Fibroblast of villous mesenchyme (primary cell): Measurements from ENCODE around the gene SUCLG2. TPM values are rescaled to one million over a fixed set of nuclear protein-coding genes. Genes with fewer than 3 reads are reported as not detected.

Source experiments
- DNase-seq: peaks from one replicate; pipeline ENCODE4 v3.0.0-alpha.2; 2010; ENCODE audit warnings: low read depth
- H3K4me3 ChIP-seq: 2 replicates; pipeline ENCODE4 v1.5.1; 2011; ENCODE audit warnings: low read depth, mild to moderate bottlenecking, low read length
- total RNA-seq: library from RNA; depleted of rRNA; stranded (reverse); fragments of >200 nt; gene quantifications from 2 replicates; pipeline ENCODE4 v1.2.3, GENCODE V29; 2012
- TF ChIP-seq, protein P1 (sequence below): IDR thresholded peaks from 2 replicates; pipeline ENCODE4 v1.5.1; 2012; ENCODE audit warnings: low read depth, mild to moderate bottlenecking, low read length; ENCODE audit not compliant: insufficient read depth

SUCLG2 gene
- total RNA-seq, 1 donor, result 45.8 TPM

DNA sequence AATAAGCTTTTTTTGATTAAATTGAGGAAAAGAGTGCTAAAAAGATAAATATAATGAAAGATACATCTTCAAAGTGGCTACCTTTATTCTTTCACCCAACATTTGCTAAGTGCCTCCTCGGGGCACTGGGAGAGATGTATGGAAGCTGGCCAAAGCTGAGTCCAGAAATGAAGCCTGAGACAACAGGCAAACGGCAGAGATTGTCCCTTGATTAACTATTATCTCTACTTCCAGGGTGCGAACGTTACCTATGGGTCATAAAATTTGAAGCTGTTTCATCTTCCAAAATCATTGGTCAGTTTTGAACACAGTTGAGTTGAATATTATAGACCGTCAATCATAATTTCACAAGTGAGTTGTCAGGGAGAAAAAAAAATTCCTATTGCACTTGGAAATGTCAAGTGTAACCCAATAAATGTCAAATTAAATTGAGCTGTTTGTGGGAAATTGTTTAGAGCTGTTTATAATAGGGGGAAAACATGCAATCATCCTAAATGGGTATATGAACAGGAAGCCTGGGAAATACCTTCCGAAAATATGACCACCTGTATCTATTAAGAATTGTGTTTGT is 73.9 kb downstream of the SUCLG2 start:
- TF ChIP-seq, protein P1, sequence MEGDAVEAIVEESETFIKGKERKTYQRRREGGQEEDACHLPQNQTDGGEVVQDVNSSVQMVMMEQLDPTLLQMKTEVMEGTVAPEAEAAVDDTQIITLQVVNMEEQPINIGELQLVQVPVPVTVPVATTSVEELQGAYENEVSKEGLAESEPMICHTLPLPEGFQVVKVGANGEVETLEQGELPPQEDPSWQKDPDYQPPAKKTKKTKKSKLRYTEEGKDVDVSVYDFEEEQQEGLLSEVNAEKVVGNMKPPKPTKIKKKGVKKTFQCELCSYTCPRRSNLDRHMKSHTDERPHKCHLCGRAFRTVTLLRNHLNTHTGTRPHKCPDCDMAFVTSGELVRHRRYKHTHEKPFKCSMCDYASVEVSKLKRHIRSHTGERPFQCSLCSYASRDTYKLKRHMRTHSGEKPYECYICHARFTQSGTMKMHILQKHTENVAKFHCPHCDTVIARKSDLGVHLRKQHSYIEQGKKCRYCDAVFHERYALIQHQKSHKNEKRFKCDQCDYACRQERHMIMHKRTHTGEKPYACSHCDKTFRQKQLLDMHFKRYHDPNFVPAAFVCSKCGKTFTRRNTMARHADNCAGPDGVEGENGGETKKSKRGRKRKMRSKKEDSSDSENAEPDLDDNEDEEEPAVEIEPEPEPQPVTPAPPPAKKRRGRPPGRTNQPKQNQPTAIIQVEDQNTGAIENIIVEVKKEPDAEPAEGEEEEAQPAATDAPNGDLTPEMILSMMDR, result no peak
- DNase-seq, result peak; percentile 32
- no peak overlapping the region for H3K4me3 ChIP-seq

DNA sequence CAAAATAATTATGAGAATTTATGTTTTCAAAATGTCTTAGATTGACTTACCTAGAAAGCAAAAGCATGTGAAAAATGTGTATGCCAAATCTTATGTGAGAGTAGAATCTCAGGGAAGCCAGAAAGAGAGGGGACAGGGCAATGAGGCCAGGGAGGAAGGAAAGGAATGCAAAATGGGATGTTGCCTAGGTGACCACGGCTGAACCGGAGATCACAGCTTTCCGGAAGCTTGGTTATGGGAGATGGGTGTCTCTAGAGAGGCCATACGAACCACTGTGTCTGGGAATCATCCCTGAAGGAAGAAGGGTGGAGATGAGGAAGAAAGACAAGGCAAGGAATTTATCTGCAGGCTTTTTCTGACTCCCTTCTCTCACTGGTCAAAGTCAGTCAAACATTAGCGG is 76.0 kb downstream of the SUCLG2 start:
- no peak for DNase-seq
- TF ChIP-seq, protein P1, result no peak
- H3K4me3 ChIP-seq, result no peak overlapping the region

DNA sequence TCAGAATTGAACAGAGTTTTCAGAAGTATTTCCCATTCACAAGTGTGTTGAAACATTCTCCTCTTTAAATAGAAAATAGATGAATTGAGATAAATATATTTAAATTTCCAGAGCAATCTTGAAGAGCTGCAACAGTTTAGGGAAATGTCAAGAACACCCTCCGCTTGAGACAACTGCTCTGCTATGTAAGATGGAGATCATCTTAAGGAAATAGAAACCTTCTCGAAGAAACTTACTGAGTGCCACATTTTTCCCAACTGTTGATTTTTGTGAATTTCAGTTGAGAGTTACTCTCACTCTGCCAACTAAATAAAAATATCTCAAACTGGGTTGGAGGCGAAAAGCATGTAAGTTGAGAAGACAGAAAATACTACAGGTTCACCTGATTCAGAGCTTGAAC is 78.0 kb downstream of the SUCLG2 start:
- DNase-seq, result no peak
- no peak overlapping the region for H3K4me3 ChIP-seq
- TF ChIP-seq, protein P1, result no peak

DNA sequence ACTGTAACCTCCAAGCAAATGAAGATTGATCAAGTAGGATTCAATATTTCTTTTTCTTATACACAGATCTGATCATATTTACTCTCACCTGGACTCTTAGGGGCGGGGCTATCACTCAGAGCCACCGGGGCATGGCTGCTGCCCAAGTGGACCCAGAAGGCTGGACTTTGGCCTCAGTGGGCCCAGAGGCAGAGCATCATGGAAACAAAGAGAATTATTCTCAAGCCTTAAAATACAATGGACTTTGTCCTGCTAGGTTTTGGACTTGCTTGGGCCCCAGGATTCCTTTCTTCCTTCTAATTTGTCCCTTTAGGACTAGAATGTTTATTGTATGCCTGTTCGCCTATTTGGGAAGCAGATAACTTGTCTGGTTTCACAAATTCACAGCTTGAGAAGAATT is 85.1 kb downstream of the SUCLG2 start:
- no peak for DNase-seq
- no peak overlapping the region for H3K4me3 ChIP-seq
- TF ChIP-seq, protein P1, result no peak

DNA sequence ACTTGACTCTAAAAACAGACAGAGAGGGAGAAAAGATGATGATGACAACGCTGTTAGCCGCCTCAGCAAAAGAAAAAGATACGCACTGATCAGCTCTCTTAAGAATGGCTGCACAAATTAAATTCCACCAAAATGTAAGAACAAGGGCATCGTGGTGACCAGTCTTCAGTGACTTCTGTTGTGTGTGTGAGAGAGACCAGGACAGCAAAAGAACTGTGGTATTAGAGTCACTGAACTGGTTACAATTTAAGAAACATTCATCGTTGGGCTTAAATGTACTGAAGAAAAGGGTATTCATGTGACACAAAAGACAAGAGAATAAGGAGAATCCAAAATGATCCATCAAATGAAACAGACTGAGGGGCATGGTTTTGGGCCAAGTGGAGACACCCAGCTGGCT is 86.5 kb downstream of the SUCLG2 start:
- TF ChIP-seq, protein P1, result no peak
- H3K4me3 ChIP-seq, result no peak overlapping the region
- DNase-seq, result no peak

DNA sequence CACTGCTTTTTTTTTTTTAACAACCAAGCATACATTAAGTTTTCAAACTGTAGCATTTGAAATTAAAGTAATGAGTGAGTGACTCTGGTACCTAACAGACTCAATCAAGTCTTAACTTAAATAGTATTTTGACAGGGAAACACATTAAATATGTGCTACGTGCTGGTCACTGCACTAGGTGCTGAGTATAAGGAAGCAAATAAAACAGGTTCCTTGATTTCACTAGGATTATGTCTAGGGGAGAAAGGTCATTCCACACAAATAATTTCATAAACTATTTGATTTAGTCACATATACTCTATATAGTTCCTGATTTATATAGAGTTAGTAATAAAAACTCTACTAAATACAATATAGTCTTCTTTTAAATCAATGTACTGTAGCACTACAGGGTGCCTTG is 89.4 kb downstream of the SUCLG2 start:
- DNase-seq, result no peak

DNA sequence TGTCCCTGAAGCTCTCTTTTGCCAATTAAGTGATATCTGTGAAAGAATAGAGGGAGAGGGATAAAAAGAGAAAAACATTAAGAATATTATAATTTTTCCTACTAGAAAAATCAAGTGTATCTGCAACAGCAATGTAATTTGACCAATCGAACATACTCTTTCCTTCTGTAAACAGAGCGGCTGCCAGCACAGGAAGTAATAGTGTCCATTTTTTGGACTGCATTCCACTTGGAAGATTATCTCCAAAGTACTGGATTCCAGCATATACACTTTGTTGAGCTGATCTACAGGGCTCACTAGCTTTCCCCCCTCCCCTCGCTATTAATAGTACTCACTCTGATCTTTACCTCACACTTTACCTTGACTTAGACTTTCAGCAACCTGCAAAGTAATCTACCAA is 90.4 kb downstream of the SUCLG2 start:
- H3K4me3 ChIP-seq, result no peak overlapping the region
- DNase-seq, result no peak
- TF ChIP-seq, protein P1, result no peak

More for the DNA sequence above, 89.4 kb downstream of the SUCLG2 start:
- H3K4me3 ChIP-seq, result no peak overlapping the region
- TF ChIP-seq, protein P1, result no peak
